Upper lobe of left lung (tissue), 6 donors: ENCODE results near the gene MBTPS2. TPM values are rescaled to one million over a fixed set of nuclear protein-coding genes. Genes with fewer than 3 reads are reported as not detected.
"Not testable (repeated sequence)": the region's sequence is repeated elsewhere in the genome, so short reads cannot be mapped to it uniquely, and the experiment has no call there.

ENCODE experiments used
- ATAC-seq, 2 donors: fragments of 200-7000 bp; cut with Tn5 transposase; one replicate each; pipeline ENCODE4 v1.9.1; 2022; ENCODE audit warnings: mild to moderate bottlenecking in 2 of 2, moderate library complexity in 2 of 2; ENCODE audit not compliant: low FRiP score in 2 of 2
- DNase-seq, 2 donors: peaks; one replicate each; pipeline ENCODE4 v3.0.0-alpha.2; 2019 to 2020
- H3K27ac ChIP-seq, 4 donors: fragments of 200-600 bp; sonication (generic); one replicate each; pipeline ENCODE4 v1.5.1; 2016 to 2019
- H3K27me3 ChIP-seq, 4 donors: fragments of 200-600 bp; sonication (generic); one replicate each; pipeline ENCODE4 v1.5.1; 2017 to 2019
- H3K36me3 ChIP-seq, 4 donors: fragments of 200-600 bp; sonication (generic); one replicate each; pipeline ENCODE4 v1.5.1; 2016 to 2019
- H3K4me1 ChIP-seq, 4 donors: fragments of 200-600 bp; sonication (generic); one replicate each; pipeline ENCODE4 v1.5.1; 2018 to 2019
- H3K4me3 ChIP-seq, 4 donors: fragments of 200-600 bp; sonication (generic); one replicate each; pipeline ENCODE4 v1.5.1; 2017 to 2019; ENCODE audit warnings: mild to moderate bottlenecking in 2 of 4, moderate library complexity in 1 of 4
- H3K9me3 ChIP-seq, 4 donors: fragments of 200-600 bp; sonication (generic); one replicate each; pipeline ENCODE4 v1.5.1; 2018 to 2019
- EP300 ChIP-seq, 4 donors: sonication (generic); formaldehyde crosslinking; IDR thresholded peaks; one replicate each; pipeline ENCODE4 v1.5.1; 2017; ENCODE audit warnings: antibody characterized with exemption in 4 of 4, control low read depth in 2 of 4
- POLR2A ChIP-seq, 4 donors: fragments of 450-650 bp; IDR thresholded peaks; one replicate each; pipeline ENCODE4 v1.5.1; 2016 to 2017; ENCODE audit warnings: antibody characterized with exemption in 4 of 4, mild to moderate bottlenecking in 2 of 4
- POLR2AphosphoS5 ChIP-seq, 2 donors: sonication (generic); formaldehyde crosslinking; IDR thresholded peaks; one replicate each; pipeline ENCODE4 v1.5.1; 2017; ENCODE audit warnings: antibody characterized with exemption in 2 of 2
- WGBS, 2 donors: methylation state at CpG; one replicate each; pipeline ENCODE4 v1.1.5; 2017 to 2018; 5-methylcytosine and 5-hydroxymethylcytosine counted together
- total RNA-seq, 6 donors: library from RNA; depleted of rRNA in 4 of 6; stranded (reverse); fragments of >200 nt in 4 of 6; gene quantifications; one replicate each; pipeline versions ENCODE4 v1.1.0 to v1.2.1, GENCODE V29; 2016 to 2021
- TF ChIP-seq, protein P1 (sequence below), 6 experiments: fragments of 450-650 bp in 4 of 6; fragments of 200-600 bp in 2 of 6; sonication (generic) in 2 of 6; IDR thresholded peaks; one replicate each; pipeline ENCODE4 v1.5.1; 2016 to 2019; ENCODE audit warnings: antibody characterized with exemption in 6 of 6
- donor health status: DM: no; HTN: no; CAD: no; lungs with moderate emphysema.
- donor health status: DM: no; HTN: yes; CAD: no; lungs with severe emphysema.

The MBTPS2 gene
- total RNA-seq, 6 donors from 2014 or later = 3.0 to 13.7 (median 9.9) TPM

DNA sequence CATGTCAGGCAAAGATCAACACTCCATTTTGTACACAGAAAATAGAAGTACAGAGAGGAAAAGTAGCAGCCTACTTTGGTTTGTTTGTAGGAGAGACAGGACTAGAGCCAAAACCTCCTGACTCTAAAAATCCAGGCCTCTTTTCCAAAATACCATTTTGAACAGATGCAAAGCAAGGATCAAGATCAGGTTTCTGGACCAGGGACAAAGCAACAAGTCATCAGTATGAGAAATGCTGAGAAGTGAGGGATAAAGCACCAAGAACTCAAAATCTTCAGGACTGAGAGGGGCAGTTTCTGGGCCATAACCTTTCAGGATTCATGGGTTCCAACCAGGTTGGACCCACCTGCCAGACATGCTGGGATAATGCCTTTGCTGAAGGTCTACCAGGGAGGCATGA lies 36.6 kb upstream of the MBTPS2 start:
- Histone ChIP-seq H3K27me3 (no peaks in the 10 kb centered on the region), H3K9me3 (no peaks in the 10 kb centered on the region), H3K4me3 (no peak overlapping the region), H3K27ac (no peak overlapping the region), H3K36me3 (no peaks in the 10 kb centered on the region), H3K4me1 (no peaks in the 10 kb centered on the region)
- TF ChIP-seq EP300 (IDR thresholded peaks at IDR 0.05) = no peak
- no peak for DNase-seq
- no peak for ATAC-seq

DNA sequence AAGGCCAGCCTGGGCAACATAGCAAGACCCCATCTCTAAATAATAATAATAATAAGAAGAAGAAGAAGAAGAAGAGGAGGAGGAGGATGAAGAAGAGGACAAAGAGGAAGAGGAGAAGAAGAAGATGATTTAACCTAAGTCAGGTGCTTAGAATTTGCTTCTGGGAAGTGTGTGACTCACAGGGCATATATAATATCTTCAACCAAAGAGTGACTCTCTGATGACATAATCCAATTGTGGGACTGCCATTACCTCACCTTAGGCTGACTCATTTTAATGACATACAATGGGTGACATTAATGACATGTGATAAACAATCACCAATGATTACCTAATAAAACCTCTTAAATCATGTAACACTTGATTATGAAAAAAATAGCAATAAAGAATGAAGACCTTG lies 32.7 kb upstream of the MBTPS2 start:
- ATAC-seq (no peak), DNase-seq (no peak)
- TF ChIP-seq POLR2AphosphoS5 (IDR thresholded peaks at IDR 0.05) (no peak), POLR2A (IDR thresholded peaks at IDR 0.05) (no peak)
- Histone ChIP-seq H3K9me3 (peaks cover 0 to under 1% (median 0%) of the 10 kb centered on the region in 4 donors), H3K27ac (no peak overlapping the region), H3K4me1 (no peaks in the 10 kb centered on the region), H3K27me3 (no peaks in the 10 kb centered on the region), H3K4me3 (no peak overlapping the region), H3K36me3 (no peaks in the 10 kb centered on the region)

DNA sequence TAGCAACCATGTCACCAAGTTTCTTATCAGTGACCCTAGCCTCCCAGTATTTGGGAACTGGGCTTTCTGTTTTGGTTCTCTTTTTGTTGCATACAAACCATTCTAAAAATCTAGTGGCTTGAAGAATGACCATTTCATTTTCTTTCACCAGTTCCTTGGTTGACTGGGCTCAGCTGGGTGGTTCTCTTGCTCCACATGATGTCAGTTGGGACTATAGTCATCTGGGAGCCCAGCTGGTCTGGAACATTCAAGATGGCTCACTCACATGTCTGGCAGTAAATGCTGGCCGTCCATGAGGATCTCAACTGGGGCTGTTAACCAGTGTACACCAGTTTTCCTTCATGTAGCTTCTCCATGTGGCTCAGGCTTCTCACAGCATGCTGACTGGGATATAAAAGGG lies 27.6 kb upstream of the MBTPS2 start:
- Histone ChIP-seq H3K9me3 (peaks cover 0 to 4% (median 1%) of the 10 kb centered on the region in 4 donors), H3K4me3 (no peak overlapping the region), H3K27ac (no peak overlapping the region), H3K4me1 (no peaks in the 10 kb centered on the region), H3K27me3 (no peaks in the 10 kb centered on the region), H3K36me3 (no peaks in the 10 kb centered on the region)
- TF ChIP-seq POLR2A (IDR thresholded peaks at IDR 0.05) = no peak
- no peak for TF ChIP-seq POLR2AphosphoS5 (IDR thresholded peaks at IDR 0.05)
- TF ChIP-seq, protein P1, sequence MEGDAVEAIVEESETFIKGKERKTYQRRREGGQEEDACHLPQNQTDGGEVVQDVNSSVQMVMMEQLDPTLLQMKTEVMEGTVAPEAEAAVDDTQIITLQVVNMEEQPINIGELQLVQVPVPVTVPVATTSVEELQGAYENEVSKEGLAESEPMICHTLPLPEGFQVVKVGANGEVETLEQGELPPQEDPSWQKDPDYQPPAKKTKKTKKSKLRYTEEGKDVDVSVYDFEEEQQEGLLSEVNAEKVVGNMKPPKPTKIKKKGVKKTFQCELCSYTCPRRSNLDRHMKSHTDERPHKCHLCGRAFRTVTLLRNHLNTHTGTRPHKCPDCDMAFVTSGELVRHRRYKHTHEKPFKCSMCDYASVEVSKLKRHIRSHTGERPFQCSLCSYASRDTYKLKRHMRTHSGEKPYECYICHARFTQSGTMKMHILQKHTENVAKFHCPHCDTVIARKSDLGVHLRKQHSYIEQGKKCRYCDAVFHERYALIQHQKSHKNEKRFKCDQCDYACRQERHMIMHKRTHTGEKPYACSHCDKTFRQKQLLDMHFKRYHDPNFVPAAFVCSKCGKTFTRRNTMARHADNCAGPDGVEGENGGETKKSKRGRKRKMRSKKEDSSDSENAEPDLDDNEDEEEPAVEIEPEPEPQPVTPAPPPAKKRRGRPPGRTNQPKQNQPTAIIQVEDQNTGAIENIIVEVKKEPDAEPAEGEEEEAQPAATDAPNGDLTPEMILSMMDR (IDR thresholded peaks at IDR 0.05) = no peak
- TF ChIP-seq EP300 (IDR thresholded peaks at IDR 0.05) = no peak
- DNase-seq (no peak), ATAC-seq (no peak)
- WGBS, 2 donors = 83% methylated on average over 1 of the region's 1 CpG; no CpG with 5 or more reads in 1 of the 2 donors

DNA sequence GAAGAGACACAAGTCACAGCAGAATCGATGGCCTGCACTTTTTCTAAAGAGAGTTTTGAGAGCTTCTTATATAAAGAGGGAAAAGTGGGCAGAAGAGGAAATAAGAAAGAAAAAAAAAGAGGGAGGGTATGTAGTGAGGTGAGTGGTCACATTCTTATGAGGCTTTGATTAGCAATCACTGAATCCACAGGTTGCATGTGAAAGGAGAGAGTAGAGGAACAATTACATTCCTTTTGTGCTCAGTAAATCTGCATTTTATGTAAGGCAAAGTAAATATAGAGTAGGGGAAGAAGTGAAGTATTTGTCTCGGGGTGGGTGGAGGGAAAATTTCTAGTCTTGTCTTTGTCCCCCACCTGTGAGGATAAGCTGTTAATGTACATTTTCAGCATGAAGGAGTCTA lies 26.8 kb upstream of the MBTPS2 start:
- no peaks in the 10 kb centered on the region for H3K27me3 ChIP-seq
- DNase-seq = no peak
- H3K4me3 ChIP-seq = no peak overlapping the region
- no peak for ATAC-seq
- H3K27ac ChIP-seq = no peak overlapping the region
- peaks cover 0 to 4% (median 1%) of the 10 kb centered on the region in 4 donors for H3K9me3 ChIP-seq
- H3K36me3 ChIP-seq = no peaks in the 10 kb centered on the region
- 64 to 75% methylated on average over 2 of the region's 2 CpGs for WGBS, 2 donors
- TF ChIP-seq EP300 (IDR thresholded peaks at IDR 0.05) = no peak
- no peak for TF ChIP-seq POLR2AphosphoS5 (IDR thresholded peaks at IDR 0.05)
- no peak for TF ChIP-seq POLR2A (IDR thresholded peaks at IDR 0.05)
- TF ChIP-seq, protein P1 (IDR thresholded peaks at IDR 0.05) = no peak
- no peaks in the 10 kb centered on the region for H3K4me1 ChIP-seq

DNA sequence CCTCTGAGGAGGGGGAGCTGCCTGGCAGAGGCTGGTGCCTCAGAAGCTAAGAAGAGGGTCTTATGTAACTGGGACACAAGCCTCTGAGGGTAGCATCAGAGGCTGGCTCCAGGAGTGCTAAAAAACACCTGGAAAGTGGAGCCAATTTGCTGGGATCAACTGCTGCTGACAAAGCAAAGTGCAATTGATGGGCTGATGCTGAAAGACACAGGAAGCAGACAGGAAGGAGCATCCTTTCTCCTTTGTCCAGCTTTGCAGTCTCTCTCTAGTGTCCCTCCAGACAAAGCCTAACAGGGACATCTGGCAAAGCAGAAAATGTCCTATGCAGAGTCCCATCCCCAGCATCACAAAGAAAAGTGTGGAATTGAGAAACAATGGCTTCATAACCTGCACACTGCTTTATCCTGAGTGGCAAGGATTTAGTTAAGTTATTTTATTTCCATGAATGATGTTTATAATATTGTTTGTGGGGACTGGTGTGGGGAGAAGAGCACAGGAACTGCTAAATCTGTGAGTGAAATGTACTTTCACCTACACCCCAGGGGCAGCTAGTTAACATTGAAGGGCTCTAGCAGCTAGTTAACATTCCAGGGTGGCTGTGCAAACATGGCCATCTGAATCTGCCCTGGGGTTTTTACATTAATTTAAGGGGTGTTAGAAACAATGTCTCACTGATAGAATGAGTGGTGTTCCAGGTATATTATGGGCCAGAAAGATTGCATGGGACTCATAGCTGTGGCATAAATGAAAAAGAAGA lies 25.6 kb upstream of the MBTPS2 start:
- H3K4me1 ChIP-seq = no peaks in the 10 kb centered on the region
- H3K9me3 ChIP-seq = peaks cover 0 to 4% (median 1%) of the 10 kb centered on the region in 4 donors
- no peak overlapping the region for H3K27ac ChIP-seq
- H3K27me3 ChIP-seq = no peaks in the 10 kb centered on the region
- TF ChIP-seq EP300 (IDR thresholded peaks at IDR 0.05) = no peak
- ATAC-seq = no peak
- no peak overlapping the region for H3K4me3 ChIP-seq
- DNase-seq = no peak
- no peaks in the 10 kb centered on the region for H3K36me3 ChIP-seq

DNA sequence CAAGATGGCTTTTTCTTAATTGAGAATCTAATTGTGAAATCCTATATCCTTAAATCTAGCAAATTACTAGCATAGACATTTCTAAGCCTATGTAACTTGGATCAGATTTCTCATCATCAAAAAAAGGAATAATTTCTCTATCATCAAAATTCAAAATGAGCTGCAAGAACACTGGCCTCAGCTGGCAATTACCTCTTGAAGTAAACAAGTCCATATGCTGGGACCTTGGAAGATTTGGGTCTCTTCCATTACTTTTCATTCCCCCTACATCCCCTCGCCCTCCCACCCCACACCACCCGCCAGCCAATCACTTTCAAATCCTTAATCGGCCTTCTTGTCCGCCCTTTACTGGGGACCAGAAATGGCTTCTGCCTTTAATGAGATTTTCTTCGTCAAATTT lies 23.3 kb upstream of the MBTPS2 start:
- Histone ChIP-seq H3K27me3 (no peaks in the 10 kb centered on the region), H3K9me3 (peaks cover 0 to 4% (median 1%) of the 10 kb centered on the region in 4 donors), H3K27ac (no peak overlapping the region), H3K36me3 (no peaks in the 10 kb centered on the region), H3K4me1 (no peaks in the 10 kb centered on the region), H3K4me3 (no peak overlapping the region)
- DNase-seq = no peak
- ATAC-seq = no peak
- 75 to 89% methylated on average over 5 of the region's 5 CpGs for WGBS, 2 donors
- TF ChIP-seq, protein P1 (IDR thresholded peaks at IDR 0.05) = no peak
- TF ChIP-seq EP300 (IDR thresholded peaks at IDR 0.05) (no peak), POLR2A (IDR thresholded peaks at IDR 0.05) (no peak), POLR2AphosphoS5 (IDR thresholded peaks at IDR 0.05) (no peak)

DNA sequence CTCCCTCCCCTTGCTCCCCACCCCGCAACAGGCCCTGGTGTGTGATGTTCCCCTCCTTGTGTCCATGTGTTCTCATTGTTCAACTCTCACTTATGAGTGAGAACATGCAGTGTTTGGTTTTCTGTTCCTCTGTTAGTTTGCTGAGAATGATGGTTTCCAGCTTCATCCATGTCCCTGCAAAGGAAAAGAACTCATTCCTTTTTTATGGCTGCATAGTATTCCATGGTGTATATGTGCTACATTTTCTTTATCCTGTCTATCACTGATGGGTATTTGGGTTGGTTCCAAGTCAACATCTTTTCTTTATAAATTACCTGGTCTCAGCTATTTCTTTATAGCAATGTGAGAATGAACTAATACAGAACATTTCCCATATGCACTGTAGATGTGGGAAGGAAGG lies 19.2 kb upstream of the MBTPS2 start:
- H3K4me3 ChIP-seq, H3K27ac ChIP-seq, H3K4me1 ChIP-seq, H3K36me3 ChIP-seq, H3K27me3 ChIP-seq, H3K9me3 ChIP-seq, DNase-seq, ATAC-seq: not testable (repeated sequence)
- WGBS, 2 donors = 91 to 94% methylated on average over 1 of the region's 1 CpG
